Neural progenitor cell (in vitro differentiated cells): Measurements from ENCODE around the gene MBNL2. TPM values are rescaled to one million over a fixed set of nuclear protein-coding genes. Genes with fewer than 3 reads are reported as not detected.

Source experiments
- DNase-seq: peaks from one replicate; pipeline ENCODE4 v3.0.0-alpha.2; 2016; ENCODE audit warnings: low spot score
- H2AFZ ChIP-seq: fragments of 200-600 bp; sonication (generic); replicated peaks from 2 replicates; pipeline ENCODE4 v1.6.1; 2016; ENCODE audit warnings: antibody characterized with exemption
- H3F3A ChIP-seq: fragments of 200-600 bp; sonication (generic); 2 replicates; pipeline ENCODE4 v1.6.1; 2016; ENCODE audit warnings: antibody characterized with exemption, low read depth
- H3K27ac ChIP-seq: fragments of 200-600 bp; sonication (generic); 2 replicates; pipeline ENCODE4 v1.5.1; 2016; ENCODE audit warnings: mild to moderate bottlenecking
- H3K27me3 ChIP-seq: fragments of 200-600 bp; sonication (generic); 2 replicates; pipeline ENCODE4 v1.6.1; 2016; ENCODE audit warnings: mild to moderate bottlenecking, moderate library complexity
- H3K36me3 ChIP-seq: fragments of 200-600 bp; sonication (generic); 2 replicates; pipeline ENCODE4 v1.5.1; 2016
- H3K4me1 ChIP-seq: fragments of 200-600 bp; sonication (generic); 2 replicates; pipeline ENCODE4 v1.6.1; 2016; ENCODE audit warnings: mixed run types
- H3K4me2 ChIP-seq: fragments of 200-600 bp; sonication (generic); 2 replicates; pipeline ENCODE4 v1.6.1; 2016
- H3K4me3 ChIP-seq: fragments of 200-600 bp; sonication (generic); 2 replicates; pipeline ENCODE4 v1.5.1; 2016
- H3K79me2 ChIP-seq: fragments of 200-600 bp; sonication (generic); 2 replicates; pipeline ENCODE4 v1.6.1; 2016; ENCODE audit warnings: low read depth
- H3K9ac ChIP-seq: fragments of 200-600 bp; sonication (generic); 2 replicates; pipeline ENCODE4 v1.6.1; 2016
- H3K9me3 ChIP-seq: fragments of 200-600 bp; sonication (generic); 2 replicates; pipeline ENCODE4 v1.5.1; 2016; ENCODE audit warnings: low read depth
- H4K20me1 ChIP-seq: fragments of 200-600 bp; sonication (generic); 2 replicates; pipeline ENCODE4 v1.6.1; 2016; ENCODE audit warnings: low read depth
- H3K27ac Mint-ChIP-seq: 3 replicates; pipeline ENCODE4 v1.8.0; 2021; ENCODE audit warnings: mixed read lengths
- H3K27me3 Mint-ChIP-seq: 2 replicates; pipeline ENCODE4 v1.8.0; 2022; ENCODE audit warnings: low read depth, mild to moderate bottlenecking, inconsistent platforms, moderate library complexity, mixed read lengths; ENCODE audit not compliant: insufficient read depth
- H3K36me3 Mint-ChIP-seq: 3 replicates; pipeline ENCODE4 v1.8.0; 2021; ENCODE audit warnings: mixed read lengths
- H3K4me1 Mint-ChIP-seq: 3 replicates; pipeline ENCODE4 v1.8.0; 2021; ENCODE audit warnings: mixed read lengths
- H3K4me3 Mint-ChIP-seq: 3 replicates; pipeline ENCODE4 v1.8.0; 2021; ENCODE audit warnings: mild to moderate bottlenecking, moderate library complexity, mixed read lengths
- H3K9me3 Mint-ChIP-seq: 3 replicates; pipeline ENCODE4 v1.8.0; 2020; ENCODE audit warnings: mixed read lengths
- CTCF ChIP-seq: fragments of 200-600 bp; sonication (generic); IDR thresholded peaks from 2 replicates; pipeline ENCODE4 v1.5.1; 2017; ENCODE audit warnings: antibody characterized with exemption, mild to moderate bottlenecking
- EZH2 ChIP-seq: fragments of 200-600 bp; sonication (generic); IDR thresholded peaks from 2 replicates; pipeline ENCODE4 v1.6.1; 2017; ENCODE audit warnings: antibody characterized with exemption, mild to moderate bottlenecking, moderate library complexity
- EZH2phosphoT487 ChIP-seq: fragments of 200-600 bp; sonication (generic); IDR thresholded peaks from 2 replicates; pipeline ENCODE4 v1.6.1; 2017; ENCODE audit warnings: antibody characterized with exemption
- total RNA-seq: library from RNA; depleted of rRNA; stranded (reverse); fragments of >200 nt; gene quantifications from 2 replicates; pipeline ENCODE4 v1.2.3, GENCODE V29; 2015; ENCODE audit warnings: low replicate concordance

Gene MBNL2
- total RNA-seq, 1 donor from 2014 or later = 19.6 TPM

- H3K27me3 Mint-ChIP-seq = no peaks in the 10 kb centered on the region
- Histone ChIP-seq H2AFZ (no peak overlapping the region), H3K9me3 (no peaks in the 10 kb centered on the region), H3K4me1 (no peaks in the 10 kb centered on the region), H3F3A (no peaks in the 10 kb centered on the region), H3K9ac (no peak overlapping the region), H3K27ac (no peak overlapping the region), H4K20me1 (no peaks in the 10 kb centered on the region), H3K79me2 (no peaks in the 10 kb centered on the region), H3K4me2 (no peak overlapping the region), H3K36me3 (peaks cover 5% of the 10 kb centered on the region), H3K4me3 (no peak overlapping the region), H3K27me3 (no peaks in the 10 kb centered on the region)
- no peaks in the 10 kb centered on the region for H3K4me1 Mint-ChIP-seq
- DNase-seq = no peak
- no peak for TF ChIP-seq EZH2
- no peak for TF ChIP-seq EZH2phosphoT487
- no peak overlapping the region for H3K4me3 Mint-ChIP-seq
- no peak overlapping the region for H3K27ac Mint-ChIP-seq
- H3K36me3 Mint-ChIP-seq = peaks cover 12% of the 10 kb centered on the region
- H3K9me3 Mint-ChIP-seq = no peaks in the 10 kb centered on the region
Measured at GRCh38 chr13:97388373-97388772, 166.2 kb downstream of the MBNL2 start.

- no peak overlapping the region for H3K4me3 ChIP-seq
- H3K36me3 Mint-ChIP-seq = peaks cover 9% of the 10 kb centered on the region
Measured at GRCh38 chr13:97390941-97391600, 168.9 kb downstream of the MBNL2 start.

GRCh38 chr13:97392020-97392419 lies 169.9 kb downstream of the MBNL2 start:
- H3K27me3 Mint-ChIP-seq = no peaks in the 10 kb centered on the region
- H3K4me1 Mint-ChIP-seq = no peaks in the 10 kb centered on the region
- no peaks in the 10 kb centered on the region for H3K27me3 ChIP-seq
- H2AFZ ChIP-seq = no peak overlapping the region
- no peak overlapping the region for H3K4me3 ChIP-seq
- no peaks in the 10 kb centered on the region for H3K79me2 ChIP-seq
- H3K27ac Mint-ChIP-seq = no peak overlapping the region
- no peaks in the 10 kb centered on the region for H3K4me1 ChIP-seq
- DNase-seq = no peak
- no peaks in the 10 kb centered on the region for H3F3A ChIP-seq
- H3K9me3 Mint-ChIP-seq = no peaks in the 10 kb centered on the region
- no peak overlapping the region for H3K4me2 ChIP-seq
- no peaks in the 10 kb centered on the region for H3K9me3 ChIP-seq
- no peak overlapping the region for H3K4me3 Mint-ChIP-seq
- H4K20me1 ChIP-seq = no peaks in the 10 kb centered on the region
- H3K36me3 Mint-ChIP-seq = peaks cover 9% of the 10 kb centered on the region
- TF ChIP-seq CTCF (no peak), EZH2phosphoT487 (no peak), EZH2 (no peak)
- H3K9ac ChIP-seq = no peak overlapping the region
- peaks cover 5% of the 10 kb centered on the region for H3K36me3 ChIP-seq
- H3K27ac ChIP-seq = no peak overlapping the region

More at GRCh38 chr13:97390941-97391600, 168.9 kb downstream of the MBNL2 start:
- H3K9ac ChIP-seq = no peak overlapping the region
- H3K27ac Mint-ChIP-seq = no peak overlapping the region
- H3K9me3 Mint-ChIP-seq = no peaks in the 10 kb centered on the region
- no peaks in the 10 kb centered on the region for H3K4me1 ChIP-seq
- H3K4me1 Mint-ChIP-seq = no peaks in the 10 kb centered on the region
- H2AFZ ChIP-seq = no peak overlapping the region
- no peaks in the 10 kb centered on the region for H3F3A ChIP-seq
- no peak for TF ChIP-seq EZH2phosphoT487
- no peak for TF ChIP-seq CTCF
- TF ChIP-seq EZH2 = no peak
- no peak overlapping the region for H3K4me2 ChIP-seq
- H3K27me3 ChIP-seq = no peaks in the 10 kb centered on the region
- DNase-seq = no peak
- no peak overlapping the region for H3K4me3 Mint-ChIP-seq
- no peaks in the 10 kb centered on the region for H3K9me3 ChIP-seq
- peaks cover 5% of the 10 kb centered on the region for H3K36me3 ChIP-seq
- H3K27ac ChIP-seq = no peak overlapping the region
- no peaks in the 10 kb centered on the region for H3K27me3 Mint-ChIP-seq
- no peaks in the 10 kb centered on the region for H4K20me1 ChIP-seq
- H3K79me2 ChIP-seq = no peaks in the 10 kb centered on the region

- Histone ChIP-seq H2AFZ (no peak overlapping the region), H3K36me3 (peaks cover 5% of the 10 kb centered on the region), H3K27ac (no peak overlapping the region), H3K27me3 (no peaks in the 10 kb centered on the region), H3K9ac (no peak overlapping the region), H3K4me1 (no peaks in the 10 kb centered on the region), H3K79me2 (no peaks in the 10 kb centered on the region), H3F3A (no peaks in the 10 kb centered on the region), H4K20me1 (no peaks in the 10 kb centered on the region), H3K9me3 (no peaks in the 10 kb centered on the region), H3K4me3 (no peak overlapping the region), H3K4me2 (no peak overlapping the region)
- Mint-ChIP-seq H3K4me3 (no peak overlapping the region), H3K4me1 (no peaks in the 10 kb centered on the region), H3K9me3 (no peaks in the 10 kb centered on the region), H3K36me3 (no peaks in the 10 kb centered on the region), H3K27ac (no peak overlapping the region), H3K27me3 (peaks cover 2% of the 10 kb centered on the region)
- TF ChIP-seq EZH2phosphoT487 (no peak), EZH2 (no peak), CTCF (no peak)
- DNase-seq = no peak
Measured at GRCh38 chr13:97394542-97394941, 172.4 kb downstream of the MBNL2 start.
